Measurements from ENCODE around the gene NFE2L1. TPM values are rescaled to one million over a fixed set of nuclear protein-coding genes. Genes with fewer than 3 reads are reported as not detected.

Gene NFE2L1
- polyA plus RNA-seq, 1 donor = 272 TPM

- DNase-seq (ENCODE audit: low read depth) = peak; percentile 52
These were observed 59.2 kb downstream of the NFE2L1 start, which contains the start of gene SNX11 for GRCh38 chr17:48107137-48108055. Gene SNX11 (plus strand): TSS chr17:48107766. CDS start chr17:48112044, 4,278 bp downstream.

GRCh38 chr17:48110761-48111160 lies 62.6 kb downstream of the NFE2L1 start:
- no peak for DNase-seq (ENCODE audit: low read depth)

Other genes starting within 250 kb of the NFE2L1 start
- 15.5 TPM for gene OSBPL7, start 226.6 kb upstream of the NFE2L1 start, polyA plus RNA-seq (ENCODE audit: insufficient read length)
- 59.2 TPM for gene MRPL10, start 216.8 kb upstream of the NFE2L1 start, polyA plus RNA-seq (ENCODE audit: insufficient read length)
- 0.81 TPM for gene LRRC46, start 216.7 kb upstream of the NFE2L1 start, polyA plus RNA-seq (ENCODE audit: insufficient read length)
- gene SCRN2, start 207.1 kb upstream of the NFE2L1 start, polyA plus RNA-seq (ENCODE audit: insufficient read length) = 26.0 TPM
- gene SP6, start 197.2 kb upstream of the NFE2L1 start, polyA plus RNA-seq (ENCODE audit: insufficient read length) = 1.0 TPM
- 13.9 TPM for gene SP2, start 152.1 kb upstream of the NFE2L1 start, polyA plus RNA-seq (ENCODE audit: insufficient read length)
- 9.7 TPM for gene PNPO, start 106.8 kb upstream of the NFE2L1 start, polyA plus RNA-seq (ENCODE audit: insufficient read length)
- gene PRR15L, start 90.5 kb upstream of the NFE2L1 start, polyA plus RNA-seq (ENCODE audit: insufficient read length) = 0.11 TPM
- gene CDK5RAP3, start 77.2 kb upstream of the NFE2L1 start, polyA plus RNA-seq (ENCODE audit: insufficient read length) = 80.2 TPM
- 42.6 TPM for gene COPZ2, start 10.6 kb upstream of the NFE2L1 start, polyA plus RNA-seq (ENCODE audit: insufficient read length)
- 68.7 TPM for gene CBX1, start 53.1 kb downstream of the NFE2L1 start, polyA plus RNA-seq (ENCODE audit: insufficient read length)
- 11.2 TPM for gene SNX11, start 59.4 kb downstream of the NFE2L1 start, polyA plus RNA-seq (ENCODE audit: insufficient read length)